ENCODE measurements around the gene CDH4. TPM values are rescaled to one million over a fixed set of nuclear protein-coding genes. Genes with fewer than 3 reads are reported as not detected.

CDH4 gene
- total and polyA plus RNA-seq, 2 of the 4 experiments (the other 2 are of a cell fraction): 1.6 to 3.5 TPM

DNA sequence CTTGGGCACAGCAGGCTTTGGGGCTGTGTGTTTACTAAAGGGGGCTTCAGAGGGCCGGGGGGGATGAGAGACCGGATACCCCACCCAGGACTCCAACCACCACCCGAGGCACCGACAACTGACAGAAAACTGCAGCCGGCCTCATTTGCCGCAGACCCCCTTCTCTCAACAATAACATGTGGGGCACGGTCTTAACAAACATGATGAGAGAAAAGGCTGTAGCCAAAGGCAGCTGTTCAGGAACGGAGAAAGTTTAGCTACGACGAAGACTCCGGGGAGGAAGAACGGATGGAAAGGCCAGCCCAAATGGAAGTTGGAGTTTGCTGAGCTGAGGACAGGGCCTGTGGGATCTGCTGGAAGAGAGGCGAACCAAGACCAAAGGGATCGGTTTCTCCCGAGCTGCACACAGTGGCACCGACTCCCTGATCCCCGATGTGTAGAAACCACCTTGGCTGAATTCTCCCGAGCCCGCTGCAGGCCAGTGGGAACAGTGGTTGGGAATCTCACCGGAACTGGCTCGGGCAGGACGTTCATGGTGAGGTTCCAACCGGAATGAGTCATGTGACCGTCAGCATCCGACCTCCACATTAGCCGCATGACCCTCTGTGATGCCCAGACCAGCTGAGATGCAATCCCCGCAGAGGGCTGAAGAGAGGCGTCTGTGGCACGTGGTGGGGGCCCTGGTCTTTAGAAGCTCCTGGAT lies 454.3 kb downstream of the CDH4 start:
- Histone ChIP-seq H3K9me3 (ENCODE audit: control insufficient read depth, insufficient read depth, low read length) (peaks cover 13% of the 10 kb centered on the region; the same call in 1 of the 2 replicates), H3K14ac (replicated peaks; ENCODE audit: low read depth, low read length) (no peak overlapping the region), H4K5ac (ENCODE audit: low read depth, low read length) (no peak overlapping the region), H2BK120ac (ENCODE audit: low read depth, low read length) (no peak overlapping the region), H3K4me2 (ENCODE audit: low read depth, low read length) (no peak overlapping the region), H2BK20ac (ENCODE audit: low read depth, low read length) (no peak overlapping the region), H3K79me1 (ENCODE audit: low read depth in 1 of 2, low read length in 2 of 2) (no peaks in the 10 kb centered on the region), H3K9me1 (ENCODE audit: insufficient read depth, low read length) (no peaks in the 10 kb centered on the region), H3K18ac (ENCODE audit: low read depth, low read length) (no peak overlapping the region), H2BK15ac (ENCODE audit: low read depth, low read length) (no peak overlapping the region), H3K56ac (ENCODE audit: extremely low read depth, insufficient read depth, low read length) (no peak overlapping the region), H4K20me1 (ENCODE audit: insufficient read depth, low read length) (no peaks in the 10 kb centered on the region), H4K91ac (ENCODE audit: insufficient read depth, low read depth, low read length) (no peak overlapping the region), H3K27ac (ENCODE audit: insufficient read depth, low read length) (no peak overlapping the region), H3K36me3 (ENCODE audit: control insufficient read depth, insufficient read depth, low read length) (no peaks in the 10 kb centered on the region), H4K8ac (ENCODE audit: low read depth in 2 of 2, low read length in 2 of 2) (no peak overlapping the region), H3K4me1 (ENCODE audit: control insufficient read depth, insufficient read depth, low read length) (no peaks in the 10 kb centered on the region), H2AFZ (replicated peaks; ENCODE audit: low read length, poor library complexity) (no peak overlapping the region), H3K4ac (ENCODE audit: low read depth, low read length) (no peak overlapping the region), H2AK5ac (ENCODE audit: low read depth, low read length) (no peak overlapping the region), H3K4me3 (ENCODE audit: insufficient read depth, low read depth, low read length) (no peak overlapping the region), H3K23ac (ENCODE audit: low read depth, low read length) (no peak overlapping the region), H3K27me3 (ENCODE audit: control insufficient read depth, insufficient read depth, low read length) (no peaks in the 10 kb centered on the region; the same call in 1 of the 2 replicates), H2BK5ac (ENCODE audit: low read depth, low read length, poor library complexity, severe bottlenecking) (no peak overlapping the region), H2AK9ac (replicated peaks; ENCODE audit: low read depth, low read length, poor library complexity) (no peak overlapping the region), H3K9ac (ENCODE audit: low read depth, low read length) (no peak overlapping the region)
- no TSS peak for BruUV-seq (replicated peaks)
- ChIA-PET POLR2A (ENCODE audit: unreplicated experiment) (no interaction called here), CTCF (no interaction called here)
- in situ Hi-C loops (cut with MboI; ENCODE audit: low sequenced_read_pairs): no loop called here
- intact Hi-C loops (cut with micrococcal nuclease): no loop called here
- no peak for DNase-seq
- 71% methylated on average over 18 of the region's 29 CpGs; no CpG with 5 or more reads in 1 of the 2 experiments for WGBS, 2 experiments (ENCODE audit: extremely low coverage in 2 of 2, insufficient read length in 1 of 2)
- no peak for ATAC-seq (ENCODE audit: low read depth)
- TF ChIP-seq, protein P1, sequence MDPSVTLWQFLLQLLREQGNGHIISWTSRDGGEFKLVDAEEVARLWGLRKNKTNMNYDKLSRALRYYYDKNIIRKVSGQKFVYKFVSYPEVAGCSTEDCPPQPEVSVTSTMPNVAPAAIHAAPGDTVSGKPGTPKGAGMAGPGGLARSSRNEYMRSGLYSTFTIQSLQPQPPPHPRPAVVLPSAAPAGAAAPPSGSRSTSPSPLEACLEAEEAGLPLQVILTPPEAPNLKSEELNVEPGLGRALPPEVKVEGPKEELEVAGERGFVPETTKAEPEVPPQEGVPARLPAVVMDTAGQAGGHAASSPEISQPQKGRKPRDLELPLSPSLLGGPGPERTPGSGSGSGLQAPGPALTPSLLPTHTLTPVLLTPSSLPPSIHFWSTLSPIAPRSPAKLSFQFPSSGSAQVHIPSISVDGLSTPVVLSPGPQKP (IDR thresholded peaks at IDR 0.05; ENCODE audit: borderline replicate concordance, low read depth, low read length): no peak
- dilution Hi-C loops (cut with HindIII; ENCODE audit: low sequenced_read_pairs, unreplicated experiment): no loop called here

All from IMR-90 (cell line).